Measurements from ENCODE around the gene RCSD1. TPM values are rescaled to one million over a fixed set of nuclear protein-coding genes. Genes with fewer than 3 reads are reported as not detected.

The RCSD1 gene
- total and polyA plus RNA-seq, 2 of the 13 experiments (the other 11 are each of a cell fraction or from before 2014, with no cell fraction given), result not detected

GRCh38 chr1:167734841-167735240, 104.8 kb downstream of the RCSD1 start (continued):
- TF ChIP-seq, protein P1, sequence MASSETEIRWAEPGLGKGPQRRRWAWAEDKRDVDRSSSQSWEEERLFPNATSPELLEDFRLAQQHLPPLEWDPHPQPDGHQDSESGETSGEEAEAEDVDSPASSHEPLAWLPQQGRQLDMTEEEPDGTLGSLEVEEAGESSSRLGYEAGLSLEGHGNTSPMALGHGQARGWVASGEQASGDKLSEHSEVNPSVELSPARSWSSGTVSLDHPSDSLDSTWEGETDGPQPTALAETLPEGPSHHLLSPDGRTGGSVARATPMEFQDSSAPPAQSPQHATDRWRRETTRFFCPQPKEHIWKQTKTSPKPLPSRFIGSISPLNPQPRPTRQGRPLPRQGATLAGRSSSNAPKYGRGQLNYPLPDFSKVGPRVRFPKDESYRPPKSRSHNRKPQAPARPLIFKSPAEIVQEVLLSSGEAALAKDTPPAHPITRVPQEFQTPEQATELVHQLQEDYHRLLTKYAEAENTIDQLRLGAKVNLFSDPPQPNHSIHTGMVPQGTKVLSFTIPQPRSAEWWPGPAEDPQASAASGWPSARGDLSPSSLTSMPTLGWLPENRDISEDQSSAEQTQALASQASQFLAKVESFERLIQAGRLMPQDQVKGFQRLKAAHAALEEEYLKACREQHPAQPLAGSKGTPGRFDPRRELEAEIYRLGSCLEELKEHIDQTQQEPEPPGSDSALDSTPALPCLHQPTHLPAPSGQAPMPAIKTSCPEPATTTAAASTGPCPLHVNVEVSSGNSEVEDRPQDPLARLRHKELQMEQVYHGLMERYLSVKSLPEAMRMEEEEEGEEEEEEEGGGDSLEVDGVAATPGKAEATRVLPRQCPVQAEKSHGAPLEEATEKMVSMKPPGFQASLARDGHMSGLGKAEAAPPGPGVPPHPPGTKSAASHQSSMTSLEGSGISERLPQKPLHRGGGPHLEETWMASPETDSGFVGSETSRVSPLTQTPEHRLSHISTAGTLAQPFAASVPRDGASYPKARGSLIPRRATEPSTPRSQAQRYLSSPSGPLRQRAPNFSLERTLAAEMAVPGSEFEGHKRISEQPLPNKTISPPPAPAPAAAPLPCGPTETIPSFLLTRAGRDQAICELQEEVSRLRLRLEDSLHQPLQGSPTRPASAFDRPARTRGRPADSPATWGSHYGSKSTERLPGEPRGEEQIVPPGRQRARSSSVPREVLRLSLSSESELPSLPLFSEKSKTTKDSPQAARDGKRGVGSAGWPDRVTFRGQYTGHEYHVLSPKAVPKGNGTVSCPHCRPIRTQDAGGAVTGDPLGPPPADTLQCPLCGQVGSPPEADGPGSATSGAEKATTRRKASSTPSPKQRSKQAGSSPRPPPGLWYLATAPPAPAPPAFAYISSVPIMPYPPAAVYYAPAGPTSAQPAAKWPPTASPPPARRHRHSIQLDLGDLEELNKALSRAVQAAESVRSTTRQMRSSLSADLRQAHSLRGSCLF (CRISPR knock-in tag; IDR thresholded peaks at IDR 0.05; ENCODE audit: borderline replicate concordance), result no peak
- TF ChIP-seq RBM22 (optimal IDR thresholded peaks at IDR 0.05; ENCODE audit: low read length) (no peak), SMARCC2 (IDR thresholded peaks at IDR 0.05) (no peak), ZNF282 (IDR thresholded peaks at IDR 0.05; ENCODE audit: partially characterized antibody) (no peak), ZNF160 (CRISPR knock-in tag; IDR thresholded peaks at IDR 0.05) (no peak)
- TF ChIP-seq, protein P2, sequence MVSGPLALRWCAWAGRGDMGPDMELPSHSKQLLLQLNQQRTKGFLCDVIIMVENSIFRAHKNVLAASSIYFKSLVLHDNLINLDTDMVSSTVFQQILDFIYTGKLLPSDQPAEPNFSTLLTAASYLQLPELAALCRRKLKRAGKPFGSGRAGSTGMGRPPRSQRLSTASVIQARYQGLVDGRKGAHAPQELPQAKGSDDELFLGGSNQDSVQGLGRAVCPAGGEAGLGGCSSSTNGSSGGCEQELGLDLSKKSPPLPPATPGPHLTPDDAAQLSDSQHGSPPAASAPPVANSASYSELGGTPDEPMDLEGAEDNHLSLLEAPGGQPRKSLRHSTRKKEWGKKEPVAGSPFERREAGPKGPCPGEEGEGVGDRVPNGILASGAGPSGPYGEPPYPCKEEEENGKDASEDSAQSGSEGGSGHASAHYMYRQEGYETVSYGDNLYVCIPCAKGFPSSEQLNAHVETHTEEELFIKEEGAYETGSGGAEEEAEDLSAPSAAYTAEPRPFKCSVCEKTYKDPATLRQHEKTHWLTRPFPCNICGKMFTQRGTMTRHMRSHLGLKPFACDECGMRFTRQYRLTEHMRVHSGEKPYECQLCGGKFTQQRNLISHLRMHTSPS (CRISPR knock-in tag; IDR thresholded peaks at IDR 0.05; ENCODE audit: low read depth), result no peak

DNA sequence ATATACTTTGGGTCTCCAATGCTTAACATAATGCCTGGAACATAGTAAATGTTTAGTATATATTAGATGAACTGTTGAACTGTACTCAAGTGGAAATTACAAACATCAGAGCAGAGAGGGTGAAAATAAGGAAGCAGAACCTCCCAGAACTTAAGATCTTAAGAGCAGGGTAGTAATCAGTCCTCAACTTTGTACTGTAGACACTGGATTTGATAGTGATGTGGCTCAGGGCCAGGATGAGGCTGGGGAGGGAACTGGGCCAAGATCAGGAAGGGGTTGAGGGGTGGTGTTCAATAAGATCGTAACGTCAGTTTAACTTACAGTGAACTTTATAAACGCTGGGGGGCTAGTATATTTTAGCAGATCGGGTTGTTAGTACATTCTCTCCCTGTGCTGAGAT, 107.1 kb downstream of the RCSD1 start:
- peaks cover 5% of the 10 kb centered on the region; the same call in 1 of the 2 replicates for H4K20me1 ChIP-seq (ENCODE audit: insufficient read depth, low read length)
- no peak overlapping the region for H3K4me2 ChIP-seq (ENCODE audit: low read depth, low read length)
- DNase-seq (ENCODE audit: low spot score), result no peak
- no peak for ATAC-seq
- H3K27me3 ChIP-seq (ENCODE audit: control insufficient read depth in 1 of 2, insufficient read depth in 2 of 2, low read length in 2 of 2), result no peaks in the 10 kb centered on the region
- H3K79me2 ChIP-seq (ENCODE audit: insufficient read depth, low read length), result peaks cover 47% of the 10 kb centered on the region
- POLR2A ChIA-PET, result no interaction called here
- H3K4me3 ChIP-seq (replicated peaks in 1 of 3; ENCODE audit: insufficient read depth in 1 of 3, low read depth in 2 of 3, low read length in 3 of 3), result no peak overlapping the region
- no peaks in the 10 kb centered on the region for H3K9me3 ChIP-seq (ENCODE audit: low read length)
- no peak for FAIRE-seq
- H2AFZ ChIP-seq (ENCODE audit: low read length), result no peak overlapping the region
- WGBS (ENCODE audit: low lambda C conversion rate), result 98% methylated on average over 4 of the region's 4 CpGs
- in situ Hi-C loops (cut with HindIII; ENCODE audit: extremely low pct_ligation_motif_present, low pct_unique_long_range_greater_than_20kb), result no loop called here
- H3K9ac ChIP-seq (ENCODE audit: insufficient read depth, low read depth, low read length), result no peak overlapping the region
- intact Hi-C loops (cut with micrococcal nuclease; ENCODE audit: unreplicated experiment), result no loop called here
- H3K27ac ChIP-seq (ENCODE audit: extremely low read length, insufficient read depth, low read length), result no peak overlapping the region
- CTCF ChIA-PET (ENCODE audit: low intra/inter-chr PET ratio, low total read pairs), result no interaction called here
- H3K36me3 ChIP-seq (replicated peaks in 1 of 2; ENCODE audit: control insufficient read depth in 1 of 2, insufficient read depth in 2 of 2, low read length in 2 of 2), result peaks cover 0 to 4% of the 10 kb centered on the region in 2 experiments; a peak in 1 of 5 replicates
- no TSS peak for BruUV-seq (replicated peaks)
- H3K4me1 ChIP-seq (ENCODE audit: insufficient read depth, low read length), result peaks cover 64% of the 10 kb centered on the region
- TF ChIP-seq, protein P3, sequence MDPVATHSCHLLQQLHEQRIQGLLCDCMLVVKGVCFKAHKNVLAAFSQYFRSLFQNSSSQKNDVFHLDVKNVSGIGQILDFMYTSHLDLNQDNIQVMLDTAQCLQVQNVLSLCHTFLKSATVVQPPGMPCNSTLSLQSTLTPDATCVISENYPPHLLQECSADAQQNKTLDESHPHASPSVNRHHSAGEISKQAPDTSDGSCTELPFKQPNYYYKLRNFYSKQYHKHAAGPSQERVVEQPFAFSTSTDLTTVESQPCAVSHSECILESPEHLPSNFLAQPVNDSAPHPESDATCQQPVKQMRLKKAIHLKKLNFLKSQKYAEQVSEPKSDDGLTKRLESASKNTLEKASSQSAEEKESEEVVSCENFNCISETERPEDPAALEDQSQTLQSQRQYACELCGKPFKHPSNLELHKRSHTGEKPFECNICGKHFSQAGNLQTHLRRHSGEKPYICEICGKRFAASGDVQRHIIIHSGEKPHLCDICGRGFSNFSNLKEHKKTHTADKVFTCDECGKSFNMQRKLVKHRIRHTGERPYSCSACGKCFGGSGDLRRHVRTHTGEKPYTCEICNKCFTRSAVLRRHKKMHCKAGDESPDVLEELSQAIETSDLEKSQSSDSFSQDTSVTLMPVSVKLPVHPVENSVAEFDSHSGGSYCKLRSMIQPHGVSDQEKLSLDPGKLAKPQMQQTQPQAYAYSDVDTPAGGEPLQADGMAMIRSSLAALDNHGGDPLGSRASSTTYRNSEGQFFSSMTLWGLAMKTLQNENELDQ (CRISPR knock-in tag; IDR thresholded peaks at IDR 0.05; ENCODE audit: borderline replicate concordance), result no peak
- TF ChIP-seq, protein P4, sequence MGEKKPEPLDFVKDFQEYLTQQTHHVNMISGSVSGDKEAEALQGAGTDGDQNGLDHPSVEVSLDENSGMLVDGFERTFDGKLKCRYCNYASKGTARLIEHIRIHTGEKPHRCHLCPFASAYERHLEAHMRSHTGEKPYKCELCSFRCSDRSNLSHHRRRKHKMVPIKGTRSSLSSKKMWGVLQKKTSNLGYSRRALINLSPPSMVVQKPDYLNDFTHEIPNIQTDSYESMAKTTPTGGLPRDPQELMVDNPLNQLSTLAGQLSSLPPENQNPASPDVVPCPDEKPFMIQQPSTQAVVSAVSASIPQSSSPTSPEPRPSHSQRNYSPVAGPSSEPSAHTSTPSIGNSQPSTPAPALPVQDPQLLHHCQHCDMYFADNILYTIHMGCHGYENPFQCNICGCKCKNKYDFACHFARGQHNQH (CRISPR knock-in tag; IDR thresholded peaks at IDR 0.05), result no peak
- no peak for TF ChIP-seq ZNF547 (CRISPR knock-in tag; IDR thresholded peaks at IDR 0.05)
- no peak for TF ChIP-seq NFYB (CRISPR knock-in tag; IDR thresholded peaks at IDR 0.05)
- TF ChIP-seq NAIF1 (CRISPR knock-in tag; IDR thresholded peaks at IDR 0.05; ENCODE audit: borderline replicate concordance), result no peak
